ENCODE measurements around the gene CACNA1E. TPM values are rescaled to one million over a fixed set of nuclear protein-coding genes. Genes with fewer than 3 reads are reported as not detected.

Gene CACNA1E
- total and polyA plus RNA-seq, 2 donors (not counting 1 experiment from before 2014, with no cell fraction given), result 0.37 to 0.40 TPM

GRCh38 chr1:181704546-181704945, 221.2 kb downstream of the CACNA1E start:
- H3K4me1 Mint-ChIP-seq, result no peaks in the 10 kb centered on the region
- H3K4me1 ChIP-seq (ENCODE audit: control insufficient read depth in 2 of 2, insufficient read depth in 2 of 2, low read length in 2 of 2), result no peaks in the 10 kb centered on the region
- H3K27me3 ChIP-seq (replicated peaks in 1 of 4; ENCODE audit: control extremely low read depth in 1 of 4, control insufficient read depth in 3 of 4, insufficient read depth in 4 of 4, low read length in 3 of 4), result peaks cover 0 to 3% (median 0%) of the 10 kb centered on the region in 4 experiments
- no peak overlapping the region for H3K4me3 ChIP-seq (ENCODE audit: control extremely low read depth in 1 of 5, extremely low read depth in 1 of 5, insufficient read depth in 1 of 5, low read depth in 2 of 5, low read length in 4 of 5)
- H3K27me3 Mint-ChIP-seq, result peaks cover 10% of the 10 kb centered on the region
- no peaks in the 10 kb centered on the region for H4K20me1 ChIP-seq (ENCODE audit: control insufficient read depth, insufficient read depth, low read length, poor library complexity, severe bottlenecking)
- no peak overlapping the region for H3K27ac ChIP-seq (ENCODE audit: low read length in 2 of 2)
- no peak overlapping the region for H2AFZ ChIP-seq (ENCODE audit: insufficient read depth, low read depth, low read length, poor library complexity, severe bottlenecking)
- H3K9ac ChIP-seq (ENCODE audit: low read length), result no peak overlapping the region
- ChIA-PET CTCF (no interaction called here), POLR2A (no interaction called here)
- intact Hi-C loops (cut with micrococcal nuclease), result no loop called here
- no peak for TF ChIP-seq EZH2 (IDR thresholded peaks at IDR 0.05; ENCODE audit: borderline replicate concordance, insufficient read depth, low read depth, low read length, poor library complexity, severe bottlenecking)
- H3K4me2 ChIP-seq (replicated peaks; ENCODE audit: low read depth, low read length, poor library complexity, severe bottlenecking), result no peak overlapping the region
- no peaks in the 10 kb centered on the region for H3K36me3 ChIP-seq (replicated peaks in 1 of 2; ENCODE audit: control extremely low read depth in 1 of 2, control insufficient read depth in 1 of 2, extremely low read depth in 1 of 2, insufficient read depth in 2 of 2, low read length in 1 of 2)
- no peaks in the 10 kb centered on the region for H3K9me3 Mint-ChIP-seq (ENCODE audit: insufficient read depth)
- no peak overlapping the region for H3K4me3 Mint-ChIP-seq
- ATAC-seq (ENCODE audit: low read depth) (no peak), DNase-seq (no peak)
- no peaks in the 10 kb centered on the region for H3K79me2 ChIP-seq (ENCODE audit: control insufficient read depth, insufficient read depth, low read length)
- WGBS (ENCODE audit: insufficient coverage), result 75% methylated on average over 8 of the region's 8 CpGs
- H3K9me3 ChIP-seq (ENCODE audit: control extremely low read depth in 1 of 3, control insufficient read depth in 2 of 3, insufficient read depth in 1 of 3, low read length in 2 of 3), result no peaks in the 10 kb centered on the region
- no peak overlapping the region for H3K27ac Mint-ChIP-seq

- Mint-ChIP-seq H3K27ac (no peak overlapping the region), H3K4me3 (no peak overlapping the region), H3K4me1 (no peaks in the 10 kb centered on the region), H3K9me3 (ENCODE audit: insufficient read depth) (no peaks in the 10 kb centered on the region), H3K27me3 (peaks cover 5% of the 10 kb centered on the region)
- Histone ChIP-seq H3K9ac (ENCODE audit: low read length) (no peak overlapping the region), H3K27ac (ENCODE audit: low read length in 2 of 2) (no peak overlapping the region), H3K4me2 (replicated peaks; ENCODE audit: low read depth, low read length, poor library complexity, severe bottlenecking) (no peak overlapping the region), H3K79me2 (ENCODE audit: control insufficient read depth, insufficient read depth, low read length) (no peaks in the 10 kb centered on the region), H3K9me3 (ENCODE audit: control extremely low read depth in 1 of 3, control insufficient read depth in 2 of 3, insufficient read depth in 1 of 3, low read length in 2 of 3) (peaks cover 0 to under 1% (median 0%) of the 10 kb centered on the region in 3 donors), H3K4me1 (ENCODE audit: control insufficient read depth in 2 of 2, insufficient read depth in 2 of 2, low read length in 2 of 2) (no peaks in the 10 kb centered on the region), H3K36me3 (replicated peaks in 1 of 2; ENCODE audit: control extremely low read depth in 1 of 2, control insufficient read depth in 1 of 2, extremely low read depth in 1 of 2, insufficient read depth in 2 of 2, low read length in 1 of 2) (no peaks in the 10 kb centered on the region), H3K4me3 (ENCODE audit: control extremely low read depth in 1 of 5, extremely low read depth in 1 of 5, insufficient read depth in 1 of 5, low read depth in 2 of 5, low read length in 4 of 5) (no peak overlapping the region), H2AFZ (ENCODE audit: insufficient read depth, low read depth, low read length, poor library complexity, severe bottlenecking) (no peak overlapping the region), H4K20me1 (ENCODE audit: control insufficient read depth, insufficient read depth, low read length, poor library complexity, severe bottlenecking) (no peaks in the 10 kb centered on the region), H3K27me3 (replicated peaks in 1 of 4; ENCODE audit: control extremely low read depth in 1 of 4, control insufficient read depth in 3 of 4, insufficient read depth in 4 of 4, low read length in 3 of 4) (no peaks in the 10 kb centered on the region)
- DNase-seq, result no peak
- CTCF ChIA-PET, result no interaction called here
- TF ChIP-seq CTCF (IDR thresholded peaks at IDR 0.05), result no peak
- TF ChIP-seq EZH2 (IDR thresholded peaks at IDR 0.05; ENCODE audit: borderline replicate concordance, insufficient read depth, low read depth, low read length, poor library complexity, severe bottlenecking), result no peak
- POLR2A ChIA-PET, result no interaction called here
- intact Hi-C loops (cut with micrococcal nuclease), result no loop called here
- ATAC-seq (ENCODE audit: low read depth), result no peak
- 87% methylated on average over 4 of the region's 4 CpGs for WGBS (ENCODE audit: insufficient coverage)
Measured at GRCh38 chr1:181711820-181712219, 228.5 kb downstream of the CACNA1E start.
